Activated CD4-positive, alpha-beta T cell treated with anti-CD3 and anti-CD28 coated beads, Interleukin-2, amount 50 U/mL, for 48 hours (primary cell): ENCODE data around the gene CSF1.
A peak's percentile ranks its signal among the peaks of the same experiment; 100 is the strongest.

Source experiments
- DNase-seq, 2 experiments: peaks; one replicate each; pipeline ENCODE4 v3.0.0-alpha.2; 2020

The CSF1 gene

GRCh38 chr1:109901524-109902145 is 9.0 kb upstream of the CSF1 start:
- DNase-seq = peak; percentile 29 to 43

GRCh38 chr1:109902204-109902985 is 8.3 kb upstream of the CSF1 start:
- DNase-seq = no peak

GRCh38 chr1:109903376-109903930 is 7.2 kb upstream of the CSF1 start:
- DNase-seq = no peak

GRCh38 chr1:109904105-109904817 is 6.4 kb upstream of the CSF1 start:
- DNase-seq = no peak

GRCh38 chr1:109905491-109905890 is 5.2 kb upstream of the CSF1 start:
- DNase-seq = no peak

- peak; percentile 49 to 65 for DNase-seq
Measured at GRCh38 chr1:109906160-109906838, 4.3 kb upstream of the CSF1 start.

GRCh38 chr1:109906839-109907180 is 3.8 kb upstream of the CSF1 start:
- DNase-seq = no peak

- DNase-seq = no peak
Measured at GRCh38 chr1:109907190-109907774, 3.4 kb upstream of the CSF1 start.

- no peak for DNase-seq
Measured at GRCh38 chr1:109908836-109909235, 1.8 kb upstream of the CSF1 start.

GRCh38 chr1:109909561-109909960 is 1.1 kb upstream of the CSF1 start:
- DNase-seq = no peak

- peak; percentile 35 to 46 for DNase-seq
Measured at GRCh38 chr1:109910963-109911798, 532 bp downstream of the CSF1 start.

- no peak for DNase-seq
Measured at GRCh38 chr1:109912214-109912861, 1.7 kb downstream of the CSF1 start.

- no peak for DNase-seq
Measured at GRCh38 chr1:109912873-109913272, 2.2 kb downstream of the CSF1 start.

GRCh38 chr1:109913360-109913879 is 2.8 kb downstream of the CSF1 start:
- DNase-seq = no peak

GRCh38 chr1:109914587-109915240 is 4.1 kb downstream of the CSF1 start:
- no peak for DNase-seq

- no peak for DNase-seq
Measured at GRCh38 chr1:109917051-109917767, 6.6 kb downstream of the CSF1 start.

GRCh38 chr1:109917768-109918606 is 7.3 kb downstream of the CSF1 start:
- no peak for DNase-seq

- no peak for DNase-seq
Measured at GRCh38 chr1:109918671-109919070, 8.0 kb downstream of the CSF1 start.

GRCh38 chr1:109919303-109919702 is 8.7 kb downstream of the CSF1 start:
- DNase-seq = no peak
